Stomach (tissue), 4 donors: ENCODE results near the gene ASZ1.

ENCODE experiments used
- EP300 ChIP-seq: sonication (generic); formaldehyde crosslinking; IDR thresholded peaks from one replicate; pipeline ENCODE4 v1.6.1; 2017; ENCODE audit warnings: antibody characterized with exemption
- POLR2A ChIP-seq, 4 donors: fragments of 450-650 bp; IDR thresholded peaks; one replicate each; pipeline ENCODE4 v1.6.1; 2016; ENCODE audit warnings: antibody characterized with exemption in 4 of 4, control low read depth in 2 of 4, mild to moderate bottlenecking in 1 of 4, moderate library complexity in 1 of 4
- POLR2AphosphoS5 ChIP-seq, 3 donors: sonication (generic); formaldehyde crosslinking; IDR thresholded peaks; one replicate each; pipeline ENCODE4 v1.6.1; 2016; ENCODE audit warnings: antibody characterized with exemption in 3 of 3
- TF ChIP-seq, protein P1 (sequence below), 7 experiments: fragments of 450-650 bp in 4 of 7; fragments of 200-600 bp in 3 of 7; sonication (generic) in 3 of 7; IDR thresholded peaks; one replicate each; pipeline ENCODE4 v1.5.1; 2016 to 2019; ENCODE audit warnings: antibody characterized with exemption in 7 of 7, control low read depth in 2 of 7, mild to moderate bottlenecking in 1 of 7

- TF ChIP-seq POLR2A (IDR thresholded peaks at IDR 0.05): no peak
- TF ChIP-seq, protein P1, sequence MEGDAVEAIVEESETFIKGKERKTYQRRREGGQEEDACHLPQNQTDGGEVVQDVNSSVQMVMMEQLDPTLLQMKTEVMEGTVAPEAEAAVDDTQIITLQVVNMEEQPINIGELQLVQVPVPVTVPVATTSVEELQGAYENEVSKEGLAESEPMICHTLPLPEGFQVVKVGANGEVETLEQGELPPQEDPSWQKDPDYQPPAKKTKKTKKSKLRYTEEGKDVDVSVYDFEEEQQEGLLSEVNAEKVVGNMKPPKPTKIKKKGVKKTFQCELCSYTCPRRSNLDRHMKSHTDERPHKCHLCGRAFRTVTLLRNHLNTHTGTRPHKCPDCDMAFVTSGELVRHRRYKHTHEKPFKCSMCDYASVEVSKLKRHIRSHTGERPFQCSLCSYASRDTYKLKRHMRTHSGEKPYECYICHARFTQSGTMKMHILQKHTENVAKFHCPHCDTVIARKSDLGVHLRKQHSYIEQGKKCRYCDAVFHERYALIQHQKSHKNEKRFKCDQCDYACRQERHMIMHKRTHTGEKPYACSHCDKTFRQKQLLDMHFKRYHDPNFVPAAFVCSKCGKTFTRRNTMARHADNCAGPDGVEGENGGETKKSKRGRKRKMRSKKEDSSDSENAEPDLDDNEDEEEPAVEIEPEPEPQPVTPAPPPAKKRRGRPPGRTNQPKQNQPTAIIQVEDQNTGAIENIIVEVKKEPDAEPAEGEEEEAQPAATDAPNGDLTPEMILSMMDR (IDR thresholded peaks at IDR 0.05): no peak
- no peak for TF ChIP-seq POLR2AphosphoS5 (IDR thresholded peaks at IDR 0.05)
- TF ChIP-seq EP300: no peak
Measured at GRCh38 chr7:117444646-117445045, 17.4 kb upstream of the ASZ1 start.
